ENCODE measurements around the gene SH3PXD2B.
A peak's percentile ranks its signal among the peaks of the same experiment; 100 is the strongest.
"Not testable (repeated sequence)": the region's sequence is repeated elsewhere in the genome, so short reads cannot be mapped to it uniquely, and the experiment has no call there.

The SH3PXD2B gene

GRCh38 chr5:172485511-172486202 lies 31.3 kb upstream of the SH3PXD2B start:
- no peak for DNase-seq

- no peak for DNase-seq
These were observed 30.3 kb upstream of the SH3PXD2B start for GRCh38 chr5:172484664-172485063.

- no peak for DNase-seq
These were observed 28.1 kb upstream of the SH3PXD2B start for GRCh38 chr5:172482156-172483020.

- DNase-seq: no peak
These were observed 26.9 kb upstream of the SH3PXD2B start for GRCh38 chr5:172481011-172481800.

- no peak for DNase-seq
These were observed 25.4 kb upstream of the SH3PXD2B start for GRCh38 chr5:172479784-172480115.

- peak; percentile 87 for DNase-seq
These were observed 24.9 kb upstream of the SH3PXD2B start for GRCh38 chr5:172479034-172479783.

- not testable (repeated sequence) for DNase-seq
These were observed 24.3 kb upstream of the SH3PXD2B start for GRCh38 chr5:172478695-172479033.

GRCh38 chr5:172478256-172478655 lies 23.9 kb upstream of the SH3PXD2B start:
- DNase-seq: no peak

GRCh38 chr5:172477466-172477865 lies 23.1 kb upstream of the SH3PXD2B start:
- peak; percentile 15 for DNase-seq

- no peak for DNase-seq
These were observed 20.0 kb upstream of the SH3PXD2B start for GRCh38 chr5:172474293-172474692.

- DNase-seq: no peak
These were observed 19.1 kb upstream of the SH3PXD2B start for GRCh38 chr5:172473427-172473826.

GRCh38 chr5:172469697-172470096 lies 15.4 kb upstream of the SH3PXD2B start:
- DNase-seq: no peak

- DNase-seq: no peak
These were observed 11.7 kb upstream of the SH3PXD2B start for GRCh38 chr5:172466062-172466461.

- DNase-seq: no peak
These were observed 8.7 kb upstream of the SH3PXD2B start for GRCh38 chr5:172463031-172463430.

- DNase-seq: no peak
These were observed 5.4 kb upstream of the SH3PXD2B start for GRCh38 chr5:172459783-172460165.

- no peak for DNase-seq
These were observed 4.9 kb upstream of the SH3PXD2B start for GRCh38 chr5:172458976-172459782.

- DNase-seq: peak; percentile 34
These were observed 1.9 kb upstream of the SH3PXD2B start for GRCh38 chr5:172456076-172456722.

GRCh38 chr5:172455511-172456061 lies 1.3 kb upstream of the SH3PXD2B start:
- DNase-seq: peak; percentile 70

- no peak for DNase-seq
These were observed 709 bp upstream of the SH3PXD2B start for GRCh38 chr5:172455087-172455381.

GRCh38 chr5:172453986-172454357 lies 353 bp downstream of the SH3PXD2B start:
- peak; percentile 58 for DNase-seq

Data from fibroblast of skin of back (primary cell).